HG03342 (cell line): Measurements from ENCODE around the gene APOL5.

ENCODE experiments used
- ATAC-seq: cut with Tn5 transposase; IDR thresholded peaks from one replicate; pipeline ENCODE4 v1.9.1; 2021; ENCODE audit warnings: mild to moderate bottlenecking, moderate library complexity; ENCODE audit not compliant: unreplicated experiment

Gene APOL5

DNA sequence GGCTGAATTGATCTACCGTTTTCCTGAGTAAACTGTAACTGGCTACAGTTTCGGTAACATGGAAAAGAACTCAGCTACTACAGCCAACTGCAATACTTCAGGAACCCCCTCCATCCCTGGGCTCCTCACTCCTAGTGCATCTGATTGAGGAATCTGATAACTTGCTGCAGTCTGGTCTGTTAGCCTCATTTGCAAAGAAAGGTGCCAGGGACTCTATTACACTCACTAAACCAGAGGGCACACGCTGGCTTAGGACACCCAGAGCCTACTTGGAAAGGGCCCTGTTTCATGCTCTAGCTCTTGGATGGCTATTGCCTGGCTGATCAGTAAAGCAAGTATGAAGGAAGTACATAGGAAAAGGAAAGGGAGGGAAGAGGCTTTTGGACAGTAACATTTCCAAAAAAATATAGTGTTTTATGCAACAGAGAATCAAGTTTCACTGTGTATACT lies 22.3 kb downstream of the APOL5 start:
- ATAC-seq: no peak

DNA sequence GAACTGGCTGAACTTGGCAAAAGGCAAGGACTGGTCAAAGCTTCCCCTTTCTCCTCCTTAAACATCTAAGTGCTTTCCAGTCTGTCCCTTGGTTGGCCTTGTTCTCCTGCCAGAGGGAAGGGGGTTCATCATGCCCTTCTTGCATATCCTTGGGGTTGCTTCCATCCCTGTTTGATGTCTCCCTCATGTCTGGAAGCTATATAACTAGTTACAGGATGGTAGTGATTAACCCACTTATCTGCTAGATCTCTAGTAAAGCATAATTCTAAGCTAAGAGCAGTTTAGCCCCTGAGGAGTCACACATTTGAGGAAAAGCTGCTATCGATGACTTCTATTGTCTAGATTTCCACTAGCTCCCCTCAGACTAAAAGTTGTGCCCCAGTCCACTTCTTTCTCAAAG lies 22.9 kb downstream of the APOL5 start:
- ATAC-seq: no peak

DNA sequence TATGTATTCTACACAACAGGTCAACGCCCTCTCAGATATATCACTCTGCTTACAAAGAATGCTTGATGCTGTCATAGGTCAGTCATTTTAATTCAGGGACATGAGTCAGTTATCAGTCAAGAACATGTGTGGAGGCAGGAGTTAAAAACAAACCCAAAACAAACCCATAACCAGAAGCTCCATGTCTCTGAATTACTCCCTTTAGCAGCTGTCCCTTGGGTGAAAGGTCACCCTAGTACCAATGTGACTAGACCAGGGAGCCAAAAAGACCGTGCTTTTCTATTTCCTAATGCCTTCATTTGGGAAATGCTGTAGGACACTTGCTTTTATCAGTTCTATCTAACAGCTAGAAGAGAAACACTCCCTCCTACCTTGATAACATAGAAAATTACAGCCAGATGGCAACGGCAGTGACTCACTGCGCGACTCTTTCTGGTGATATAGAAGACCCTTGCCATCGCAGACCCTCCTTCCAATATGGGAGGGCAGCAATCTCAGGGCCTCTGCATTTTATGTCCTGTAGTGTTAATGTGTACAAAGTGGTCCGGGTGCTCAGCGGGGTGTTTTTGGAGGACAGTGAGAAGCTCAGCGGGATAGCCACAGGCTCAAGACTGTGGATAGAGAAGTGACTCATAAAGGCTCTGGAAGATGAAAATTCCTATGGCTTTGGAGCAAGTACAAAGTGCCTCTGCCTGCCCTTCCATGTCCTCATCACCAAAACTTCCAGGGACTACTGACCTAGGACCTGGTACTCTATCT lies 24.8 kb downstream of the APOL5 start:
- ATAC-seq: no peak

DNA sequence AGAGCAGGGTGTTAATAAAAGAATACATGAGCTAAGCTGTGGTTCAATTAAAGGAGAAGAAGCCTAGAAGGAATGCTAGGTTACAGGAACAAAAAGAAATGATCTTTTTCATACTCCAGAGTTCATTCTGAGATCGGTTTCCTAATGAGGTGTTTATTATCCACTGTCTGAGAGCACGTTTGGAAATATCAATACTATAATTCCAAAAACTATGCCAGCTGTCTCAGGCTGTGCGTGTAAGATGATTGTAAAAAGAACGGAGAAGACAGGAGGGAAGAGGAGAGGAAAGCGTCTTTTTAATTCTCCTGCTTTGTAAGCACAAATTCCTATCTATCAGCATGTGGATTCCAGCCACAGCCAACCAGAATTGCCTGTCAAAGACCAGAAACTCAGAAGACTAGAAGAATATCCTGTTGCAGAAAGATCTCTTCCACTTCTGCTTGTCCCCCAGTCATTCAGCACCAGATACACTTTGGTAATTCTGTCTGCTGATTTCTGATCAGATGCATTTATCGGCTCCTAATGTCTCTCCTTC lies 25.7 kb downstream of the APOL5 start:
- no peak for ATAC-seq

DNA sequence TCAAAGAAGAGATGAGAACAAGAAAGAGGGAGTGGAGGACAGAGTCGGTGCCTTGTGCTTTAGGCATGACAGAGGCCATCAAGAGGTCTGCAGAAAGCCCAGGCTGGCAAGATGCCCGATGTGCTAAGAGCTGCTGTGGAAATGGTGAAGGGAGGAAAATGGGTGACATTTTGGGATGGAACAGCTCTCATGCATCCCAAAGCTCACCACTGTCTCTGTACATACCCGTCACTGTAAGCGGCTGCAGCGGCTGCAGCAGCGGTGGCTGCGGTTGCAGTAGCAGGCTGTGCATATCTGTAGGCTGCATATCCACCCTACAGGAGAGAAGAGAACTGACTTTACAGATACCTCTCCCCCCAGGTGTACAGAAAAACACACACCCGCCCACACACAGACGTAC lies 28.6 kb downstream of the APOL5 start:
- ATAC-seq: no peak

DNA sequence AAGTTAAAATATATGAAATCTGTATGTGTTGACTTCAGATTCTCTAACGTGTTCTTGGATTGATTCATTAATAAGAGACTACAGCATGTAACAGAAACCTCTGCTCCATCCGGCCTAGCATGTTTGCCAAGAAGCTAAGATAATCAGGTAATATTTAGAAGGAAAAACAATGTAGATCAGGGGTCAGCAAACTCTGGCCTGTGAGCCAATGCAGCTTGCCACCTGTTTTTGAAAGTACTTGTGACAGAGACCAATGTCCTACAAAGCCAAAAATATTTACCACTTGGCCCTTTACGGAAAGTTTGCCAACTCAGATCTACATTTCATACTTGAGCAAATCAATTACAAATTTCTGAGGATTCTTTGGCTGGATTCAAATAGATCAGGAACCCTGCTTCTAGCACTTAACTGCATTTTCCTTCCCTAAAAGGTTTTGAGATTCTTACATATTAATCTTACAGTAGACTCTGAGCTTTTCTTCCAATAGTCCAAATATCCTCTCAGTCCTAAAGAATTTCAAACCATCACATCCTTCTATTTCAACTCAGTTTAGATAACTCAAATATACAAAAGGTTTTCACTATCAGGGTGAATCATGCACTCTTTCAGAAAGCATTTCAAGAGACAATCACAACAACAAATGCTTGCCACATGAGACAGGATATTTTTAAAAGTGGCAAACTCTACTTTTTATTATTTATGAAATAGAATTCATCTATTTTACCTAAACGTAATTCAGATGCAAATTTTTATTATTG lies 29.5 kb downstream of the APOL5 start:
- no peak for ATAC-seq

DNA sequence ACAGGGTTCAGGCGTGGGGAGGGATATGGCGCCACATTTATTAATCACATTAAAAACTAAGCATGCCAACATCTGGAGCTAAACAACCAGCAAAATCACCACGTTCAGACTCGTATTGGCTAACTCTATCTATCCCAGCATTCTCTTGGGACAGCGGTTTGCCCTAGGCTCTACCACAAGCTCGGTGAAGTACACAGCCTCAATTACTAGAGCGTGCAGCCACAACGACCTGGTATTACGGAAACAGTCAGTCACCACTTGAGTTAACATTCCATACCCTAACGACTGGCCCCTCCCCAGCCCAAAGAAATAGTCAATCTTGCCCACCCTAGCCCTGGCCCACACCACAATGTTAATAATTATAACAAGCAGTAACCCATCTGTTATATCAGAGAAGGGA lies 32.1 kb downstream of the APOL5 start:
- peak; percentile 71 for ATAC-seq

DNA sequence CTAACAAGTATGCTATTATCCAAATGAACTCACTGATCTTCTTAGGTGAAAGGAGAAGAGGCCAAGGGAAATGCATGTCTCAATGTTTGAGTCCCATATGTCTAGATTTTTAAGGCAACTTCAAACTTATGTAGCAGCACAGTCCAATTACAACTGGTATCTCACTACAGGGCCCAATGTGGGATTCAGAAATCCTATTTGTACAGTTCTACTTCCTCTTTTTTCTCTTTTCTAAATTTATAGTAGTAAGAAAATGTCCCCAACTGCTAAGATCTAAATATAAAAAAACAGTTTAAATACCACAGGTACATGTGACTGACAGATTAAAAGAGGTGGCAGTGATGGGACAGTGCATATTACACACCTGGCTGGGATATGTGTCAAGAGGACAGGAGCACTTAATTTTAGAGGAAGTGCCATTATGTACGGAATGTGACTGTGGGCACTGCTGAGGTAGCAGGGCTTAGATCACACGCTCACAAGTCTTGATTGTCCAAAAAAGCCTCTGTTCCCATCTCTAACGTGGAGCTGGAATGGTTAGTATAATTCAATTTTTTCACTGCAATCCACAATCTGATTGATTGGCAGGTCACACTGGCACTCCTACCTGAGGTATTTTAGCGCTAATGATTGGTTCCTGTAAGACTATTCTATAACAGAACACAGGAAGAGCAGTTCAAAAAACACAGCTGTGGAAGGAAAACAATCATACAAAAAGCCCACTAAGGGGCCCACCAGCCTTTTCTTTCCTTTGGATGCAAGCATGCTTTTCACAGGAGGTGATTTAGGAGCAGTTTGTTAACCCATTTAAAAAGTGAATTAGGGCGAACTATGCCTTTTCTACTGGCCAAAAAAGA lies 34.6 kb downstream of the APOL5 start:
- no peak for ATAC-seq

DNA sequence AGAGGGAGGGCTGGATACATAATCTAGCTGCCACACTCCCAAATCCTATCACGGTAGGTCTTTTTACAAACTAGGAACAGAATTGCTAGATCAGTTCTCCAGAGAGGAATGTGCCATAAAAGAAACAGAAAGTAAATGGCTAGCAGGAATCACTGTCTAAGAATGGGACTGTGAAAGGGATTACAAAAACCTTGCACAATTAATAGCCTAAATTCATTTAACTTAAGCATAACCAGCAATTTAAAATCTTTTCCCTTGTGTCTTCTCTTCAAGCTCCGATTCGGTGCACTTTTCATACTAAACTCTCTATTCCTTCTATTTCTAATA lies 35.2 kb downstream of the APOL5 start:
- no peak for ATAC-seq

DNA sequence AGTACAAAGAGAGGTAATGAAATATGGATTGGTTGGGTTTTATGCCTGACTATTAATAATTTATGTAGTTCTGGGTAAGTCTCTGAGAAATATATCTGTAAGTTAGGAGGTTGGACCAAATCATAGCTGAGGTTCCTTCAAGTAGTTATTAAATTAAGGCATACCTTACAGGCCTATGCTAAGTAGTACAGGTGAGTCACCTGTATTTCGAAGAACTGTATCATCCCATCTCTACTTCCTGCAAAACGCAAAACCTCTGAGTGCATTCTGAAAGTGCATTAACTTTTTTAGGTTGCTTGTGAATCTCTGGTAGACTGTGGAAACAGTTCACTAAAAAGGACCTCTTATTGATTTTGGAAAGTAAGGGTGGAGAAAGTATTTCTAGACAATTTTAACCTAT lies 37.1 kb downstream of the APOL5 start:
- no peak for ATAC-seq

DNA sequence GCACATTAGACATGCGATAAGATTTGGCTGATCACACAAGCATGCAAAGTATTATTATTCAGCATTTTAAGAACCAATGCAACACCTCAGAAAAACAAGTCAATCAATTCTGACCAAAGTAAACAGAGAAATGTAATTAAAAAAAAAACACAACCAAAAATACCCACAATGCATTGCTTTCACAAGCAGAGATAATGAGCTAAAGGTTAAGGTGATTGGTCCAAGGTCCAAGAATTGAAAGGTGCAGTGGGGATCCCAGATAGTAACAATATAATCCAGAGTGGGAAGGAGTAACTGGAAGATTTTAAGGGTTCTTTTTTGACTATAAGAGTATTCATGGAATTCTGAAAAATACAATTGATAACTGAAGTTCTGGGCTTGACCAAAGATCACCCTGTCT lies 39.0 kb downstream of the APOL5 start:
- ATAC-seq: no peak

DNA sequence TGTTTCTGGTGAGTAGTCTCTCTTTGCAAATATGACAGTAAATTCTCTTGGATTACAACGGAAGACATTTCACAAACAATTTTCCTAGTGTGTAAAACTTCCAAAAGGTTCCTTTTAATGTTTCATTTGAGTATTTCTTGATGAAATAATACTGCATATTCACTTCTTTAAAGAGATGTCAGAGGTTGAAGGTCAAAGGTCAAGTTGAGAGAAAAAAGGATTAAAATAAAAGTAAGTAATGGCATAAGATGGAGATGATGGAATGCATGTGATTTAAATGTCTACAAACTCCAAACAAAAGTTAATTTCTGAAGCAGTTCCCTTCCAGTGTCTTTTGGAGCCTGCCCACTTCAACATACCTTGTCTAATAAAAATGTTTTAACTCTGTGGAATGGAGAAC lies 40.7 kb downstream of the APOL5 start:
- ATAC-seq: no peak

DNA sequence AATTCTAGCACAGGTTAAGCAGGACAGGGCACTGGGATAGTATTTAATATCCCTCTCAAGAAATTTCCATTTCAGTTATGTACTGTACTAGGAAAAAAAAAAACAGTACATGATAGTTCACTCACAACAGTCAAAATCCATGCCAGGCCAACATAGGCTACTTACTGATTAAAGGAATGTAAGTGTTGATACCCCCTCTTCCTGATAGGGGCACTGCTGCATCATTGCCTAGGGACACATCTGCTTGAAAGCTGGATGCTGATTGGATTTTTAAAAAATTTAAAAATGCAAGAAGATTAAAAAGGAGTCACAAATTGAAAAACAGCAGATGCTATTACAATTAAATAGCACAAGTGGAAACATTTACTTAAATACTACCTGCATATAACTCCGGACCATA lies 43.4 kb downstream of the APOL5 start:
- no peak for ATAC-seq

DNA sequence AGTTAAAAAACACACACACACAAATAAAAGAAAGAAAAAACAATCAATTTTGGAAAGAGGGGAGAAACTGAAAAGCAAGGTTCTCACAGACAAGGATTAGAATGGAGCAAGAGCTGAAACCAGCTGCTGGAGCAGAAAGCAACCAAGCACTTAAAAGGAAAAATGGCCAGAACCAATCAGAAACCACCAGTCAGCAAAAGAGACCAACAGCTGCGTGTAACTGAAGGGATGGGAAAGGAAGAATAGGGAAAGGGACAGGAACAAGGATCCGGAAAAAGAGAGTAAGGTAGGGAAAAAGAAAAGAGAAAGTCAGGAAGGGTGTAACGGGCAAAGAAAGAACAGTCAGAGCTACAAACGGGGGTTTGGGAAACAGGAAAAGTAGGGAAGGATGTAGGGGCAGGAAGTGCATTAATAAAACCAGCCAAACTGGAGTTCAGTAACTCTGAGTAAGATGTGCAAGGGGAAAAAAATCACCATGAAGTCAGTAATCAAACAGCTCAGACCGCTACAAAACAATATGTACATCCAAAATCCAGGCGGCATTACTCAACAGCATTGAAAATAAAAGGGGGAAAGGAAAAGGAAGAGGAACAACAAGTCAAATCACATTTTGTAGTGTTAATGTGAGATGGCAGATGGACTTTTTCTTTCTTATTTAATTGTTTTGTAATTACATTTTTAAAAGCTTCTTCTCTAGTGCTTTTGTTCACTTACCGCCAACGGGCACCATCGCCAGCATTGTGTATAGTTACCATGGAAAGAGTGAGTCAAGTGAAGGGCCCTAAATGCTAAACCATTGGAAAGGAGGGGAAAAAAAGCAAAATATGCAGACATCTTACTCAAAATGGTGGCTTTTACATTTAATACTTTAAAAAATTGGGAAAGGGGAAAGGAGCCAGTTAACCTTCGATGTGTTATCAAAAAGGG lies 49.2 kb downstream of the APOL5 start:
- no peak for ATAC-seq

DNA sequence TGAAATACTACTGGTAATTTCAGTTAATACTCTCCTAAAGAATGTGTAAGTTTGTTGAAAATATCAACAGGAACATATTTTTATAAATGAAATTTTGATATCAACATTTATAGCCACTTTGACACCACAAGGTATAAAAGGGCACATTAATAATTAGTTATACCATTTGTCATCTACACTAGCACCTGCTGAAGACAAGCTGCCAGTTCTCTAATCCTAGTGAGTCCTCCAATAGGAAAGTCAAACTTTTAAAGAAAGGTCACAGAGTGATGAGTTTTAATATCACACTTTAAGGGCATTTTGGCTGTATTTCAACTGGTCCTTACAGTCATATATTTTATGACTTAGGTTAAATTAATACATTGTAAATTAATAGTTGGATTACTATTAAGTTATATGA lies 52.3 kb downstream of the APOL5 start:
- no peak for ATAC-seq

DNA sequence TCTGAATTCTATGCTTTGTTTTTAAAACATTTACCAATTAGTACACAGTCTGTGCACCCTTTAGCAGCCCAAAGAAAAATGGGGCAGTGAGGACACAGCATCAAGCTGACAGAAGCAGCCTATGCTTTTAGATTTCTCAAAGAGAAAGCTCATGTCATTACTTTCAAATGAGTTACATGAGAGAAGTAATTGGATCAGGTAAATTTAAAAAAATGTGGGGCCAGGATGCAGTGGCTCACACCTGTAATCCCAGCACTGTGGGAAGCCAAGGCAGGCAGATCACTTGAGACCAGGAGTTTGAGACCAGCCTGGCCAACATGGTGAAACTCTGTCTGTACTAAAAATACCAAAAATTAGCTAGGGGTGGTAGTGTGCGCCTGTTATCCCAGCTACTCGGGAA lies 57.7 kb downstream of the APOL5 start:
- no peak for ATAC-seq

DNA sequence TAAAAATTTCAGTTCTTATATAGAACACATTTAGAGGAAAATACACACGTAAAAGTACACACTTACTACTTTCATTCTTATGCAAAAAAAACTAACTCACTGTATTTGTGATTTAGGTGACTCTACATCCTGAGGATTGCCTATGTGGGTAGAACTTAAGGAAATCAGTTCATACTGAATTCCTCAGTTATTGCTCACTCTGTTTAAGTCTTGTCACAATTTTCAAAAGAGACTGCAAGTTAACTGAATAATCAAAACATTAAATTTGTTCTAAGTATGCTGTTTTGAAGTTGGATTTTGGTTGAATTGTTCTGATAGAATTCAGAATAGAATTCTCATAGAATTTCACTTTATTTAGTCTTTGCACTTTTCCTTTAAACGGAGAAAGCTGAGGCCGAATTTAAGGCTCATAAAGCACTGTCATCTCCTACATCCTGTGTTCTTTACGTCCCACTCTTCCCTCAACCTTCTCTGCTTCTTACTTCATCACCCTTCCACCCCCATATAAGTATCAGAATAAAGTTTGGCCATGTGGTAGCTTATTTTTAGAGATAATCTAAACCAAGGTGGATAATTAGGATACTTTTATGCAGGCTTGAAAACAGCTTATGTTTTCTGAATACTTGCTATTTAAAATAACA lies 59.8 kb downstream of the APOL5 start:
- ATAC-seq: no peak
